OCI-LY7 (cell line): Measurements from ENCODE around the gene COPS4. TPM values are rescaled to one million over a fixed set of nuclear protein-coding genes. Genes with fewer than 3 reads are reported as not detected.

Experiments used
- BruUV-seq: library from RNA; stranded (reverse); fragments of 400-500 nt; replicated peaks from 2 replicates; lab custom pipeline; 2021; lab: Mats Ljungman, UMichigan
- CTCF ChIA-PET: fragments of 300-600 bp; sonication (Branson Sonifier 250); formaldehyde crosslinking; loops from one replicate; lab custom pipeline; 2022; ENCODE audit warnings: antibody characterized with exemption; ENCODE audit not compliant: unreplicated experiment; lab: Charles Lee
- POLR2A ChIA-PET: fragments of 300-600 bp; sonication (Branson Sonifier 250); formaldehyde crosslinking; loops from one replicate; lab custom pipeline; 2022; ENCODE audit warnings: antibody characterized with exemption; lab: Charles Lee
- DNase-seq: peaks from one replicate; pipeline ENCODE4 v3.0.0-alpha.2; 2015; ENCODE audit warnings: low spot score
- H2AFZ ChIP-seq: fragments of 200-600 bp; sonication (generic), shearing (Covaris generic); 2 replicates; pipeline ENCODE4 v1.6.1; 2014; ENCODE audit warnings: mild to moderate bottlenecking, antibody characterized with exemption, low read length, moderate library complexity
- H3K27ac ChIP-seq: fragments of 200-600 bp; sonication (generic); 2 replicates; pipeline ENCODE4 v1.5.1; 2014; ENCODE audit warnings: mixed run types, low read depth, mild to moderate bottlenecking, moderate library complexity, low read length, inconsistent platforms; ENCODE audit not compliant: poor library complexity, severe bottlenecking
- H3K36me3 ChIP-seq: fragments of 200-600 bp; sonication (generic); 2 replicates; pipeline ENCODE4 v1.6.1; 2014; ENCODE audit warnings: mild to moderate bottlenecking, antibody characterized with exemption, low read length, moderate library complexity, mixed read lengths; ENCODE audit not compliant: insufficient read depth
- H3K4me1 ChIP-seq: fragments of 200-600 bp; sonication (generic); 2 replicates; pipeline ENCODE4 v1.5.1; 2014; ENCODE audit warnings: mild to moderate bottlenecking, low read length; ENCODE audit not compliant: insufficient read depth, poor library complexity, severe bottlenecking
- H3K4me2 ChIP-seq: fragments of 200-600 bp; sonication (generic); 2 replicates; pipeline ENCODE4 v1.6.1; 2014; ENCODE audit warnings: mild to moderate bottlenecking, low read length
- H3K4me3 ChIP-seq: fragments of 200-600 bp; sonication (generic); 2 replicates; pipeline ENCODE4 v1.5.1; 2014; ENCODE audit warnings: mild to moderate bottlenecking, low read depth, low read length; ENCODE audit not compliant: poor library complexity, severe bottlenecking
- H3K79me2 ChIP-seq: fragments of 200-600 bp; sonication (generic); 2 replicates; pipeline ENCODE4 v1.6.1; 2016; ENCODE audit warnings: low read depth, mild to moderate bottlenecking, low read length, moderate library complexity, mixed read lengths; ENCODE audit not compliant: insufficient read depth
- H3K9me2 ChIP-seq: fragments of 200-600 bp; sonication (generic); 2 replicates; pipeline ENCODE4 v1.6.1; 2016; ENCODE audit warnings: mild to moderate bottlenecking, low read length, mixed read lengths; ENCODE audit not compliant: insufficient read depth
- H3K9me3 ChIP-seq: fragments of 200-600 bp; sonication (generic); 2 replicates; pipeline ENCODE4 v1.6.1; 2014; ENCODE audit warnings: mild to moderate bottlenecking, mixed run types, low read length, mixed read lengths
- H4K20me1 ChIP-seq: fragments of 200-600 bp; sonication (generic); 2 replicates; pipeline ENCODE4 v1.6.1; 2014; ENCODE audit warnings: mild to moderate bottlenecking, antibody characterized with exemption, low read length, moderate library complexity, mixed read lengths; ENCODE audit not compliant: insufficient read depth
- EZH2phosphoT487 ChIP-seq: fragments of 200-600 bp; sonication (generic); IDR thresholded peaks from 2 replicates; pipeline ENCODE4 v1.6.1; 2018; ENCODE audit warnings: low read depth, borderline replicate concordance, mild to moderate bottlenecking, mixed run types, antibody characterized with exemption, low read length, moderate library complexity, mixed read lengths
- intact Hi-C: fragments of 100-400 bp; cut with micrococcal nuclease; formaldehyde crosslinking; loops from one replicate; pipeline ENCODE4 v1.10.0; 2022; ENCODE audit not compliant: unreplicated experiment
- total RNA-seq, 2 experiments: library from RNA; depleted of rRNA in 1 of 2; stranded (reverse); fragments of >200 nt in 1 of 2; shearing (Covaris generic) in 1 of 2; gene quantifications; 2 replicates each; pipeline ENCODE4 v1.2.3, GENCODE V29; 2014 to 2022
- TF ChIP-seq, protein P1 (sequence below): fragments of 200-600 bp; sonication (generic); conservative IDR thresholded peaks from 2 replicates; pipeline ENCODE4 v1.5.1; 2014; ENCODE audit warnings: mild to moderate bottlenecking, antibody characterized with exemption, low read length, moderate library complexity, mixed read lengths

COPS4 gene
- total RNA-seq, 2 experiments from 2014 or later: 38.5 to 38.9 TPM

DNA sequence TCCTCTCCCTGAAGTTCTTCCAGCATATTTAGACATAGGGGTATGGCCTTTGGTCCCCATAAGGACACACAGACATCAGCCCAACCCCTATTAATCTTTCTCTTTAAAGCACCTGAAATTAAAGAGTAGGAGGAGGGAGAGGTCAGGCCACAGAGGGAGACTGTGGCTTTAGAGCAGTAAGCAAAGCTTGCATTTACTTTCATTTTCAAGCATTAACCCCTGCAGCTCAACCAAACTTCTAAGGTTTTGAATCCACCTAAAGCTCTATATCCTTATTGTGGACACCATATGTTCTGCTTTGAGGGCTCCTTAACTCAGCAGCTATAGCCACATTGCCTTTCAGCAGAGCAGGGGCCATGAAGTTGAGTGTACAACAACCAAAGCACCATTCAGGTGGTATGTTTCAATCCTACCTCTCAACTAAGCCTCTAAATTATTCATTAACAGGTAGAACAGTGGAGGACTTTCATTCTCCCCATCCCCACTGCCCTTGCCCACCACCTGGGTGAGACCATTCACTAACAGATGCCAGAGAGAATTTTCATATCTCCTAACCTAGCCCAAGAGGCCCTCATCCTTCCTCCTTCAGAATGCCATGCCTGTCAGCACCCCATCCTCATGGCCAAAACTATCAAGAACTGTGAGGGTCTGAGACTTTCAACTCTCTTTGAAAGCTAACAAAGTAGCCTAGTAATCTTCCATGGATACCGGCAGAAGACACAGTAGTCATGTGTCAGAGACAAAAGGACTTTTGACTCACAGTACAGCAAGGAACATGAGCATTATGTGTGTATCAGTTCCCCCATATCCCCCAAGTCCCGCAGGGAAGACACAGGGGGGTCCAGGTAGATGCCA is 45.2 kb upstream of the COPS4 start:
- Histone ChIP-seq H3K79me2 (peaks cover 96% of the 10 kb centered on the region), H3K9me2 (no peaks in the 10 kb centered on the region), H3K4me1 (peaks cover 11% of the 10 kb centered on the region), H3K27ac (peak overlapping the region; percentile 1), H3K4me2 (no peak overlapping the region), H3K9me3 (peaks cover 4% of the 10 kb centered on the region; the same call in 1 of the 2 replicates), H4K20me1 (0 out of 2 replicates have a peak, but pooled peaks cover 3% of the 10 kb centered on the region), H3K36me3 (peaks cover 41% of the 10 kb centered on the region), H2AFZ (no peak overlapping the region), H3K4me3 (no peak overlapping the region)
- CTCF ChIA-PET: no interaction called here
- POLR2A ChIA-PET: interaction anchor here (0.6 to 1.0 kb wide), 7 partner anchors 12 to 300 kb away, joined by 3 to 5 read pairs (median 3); no protein-coding TSS in a partner anchor
- no peak for TF ChIP-seq EZH2phosphoT487
- TF ChIP-seq, protein P1, sequence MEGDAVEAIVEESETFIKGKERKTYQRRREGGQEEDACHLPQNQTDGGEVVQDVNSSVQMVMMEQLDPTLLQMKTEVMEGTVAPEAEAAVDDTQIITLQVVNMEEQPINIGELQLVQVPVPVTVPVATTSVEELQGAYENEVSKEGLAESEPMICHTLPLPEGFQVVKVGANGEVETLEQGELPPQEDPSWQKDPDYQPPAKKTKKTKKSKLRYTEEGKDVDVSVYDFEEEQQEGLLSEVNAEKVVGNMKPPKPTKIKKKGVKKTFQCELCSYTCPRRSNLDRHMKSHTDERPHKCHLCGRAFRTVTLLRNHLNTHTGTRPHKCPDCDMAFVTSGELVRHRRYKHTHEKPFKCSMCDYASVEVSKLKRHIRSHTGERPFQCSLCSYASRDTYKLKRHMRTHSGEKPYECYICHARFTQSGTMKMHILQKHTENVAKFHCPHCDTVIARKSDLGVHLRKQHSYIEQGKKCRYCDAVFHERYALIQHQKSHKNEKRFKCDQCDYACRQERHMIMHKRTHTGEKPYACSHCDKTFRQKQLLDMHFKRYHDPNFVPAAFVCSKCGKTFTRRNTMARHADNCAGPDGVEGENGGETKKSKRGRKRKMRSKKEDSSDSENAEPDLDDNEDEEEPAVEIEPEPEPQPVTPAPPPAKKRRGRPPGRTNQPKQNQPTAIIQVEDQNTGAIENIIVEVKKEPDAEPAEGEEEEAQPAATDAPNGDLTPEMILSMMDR: no peak
- no peak for DNase-seq
- intact Hi-C loops: no loop called here
- no TSS peak for BruUV-seq

DNA sequence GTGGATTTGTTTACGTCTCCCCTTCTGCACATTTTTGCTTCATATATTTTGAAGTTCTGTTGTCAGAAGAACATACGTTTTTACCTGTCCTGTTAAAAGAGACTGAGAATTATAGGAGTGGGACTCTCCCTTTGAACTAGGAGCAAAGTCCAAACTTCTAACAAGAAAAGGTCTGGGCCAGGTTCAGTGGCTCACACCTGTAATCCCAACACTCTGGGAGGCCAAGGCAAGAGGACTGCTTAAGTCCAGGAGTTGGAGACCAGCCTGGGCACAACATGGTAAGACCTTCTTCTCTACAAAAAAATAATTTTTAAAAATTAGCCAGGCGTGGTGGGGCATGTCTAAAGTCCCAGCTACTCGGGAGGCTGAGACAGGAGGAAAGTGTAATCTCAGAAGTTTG is 40.1 kb upstream of the COPS4 start:
- POLR2A ChIA-PET: interaction anchor here (0.6 to 1.8 kb wide), 8 partner anchors 8 to 118 kb away, joined by 3 to 9 read pairs (median 4); no protein-coding TSS in a partner anchor
- Histone ChIP-seq H3K4me3 (no peak overlapping the region), H3K4me1 (peaks cover 12% of the 10 kb centered on the region), H3K4me2 (no peak overlapping the region), H3K9me2 (no peaks in the 10 kb centered on the region), H3K36me3 (peaks cover 57% of the 10 kb centered on the region), H3K27ac (no peak overlapping the region), H3K79me2 (peaks cover 97% of the 10 kb centered on the region), H4K20me1 (peaks cover 16% of the 10 kb centered on the region; the same call in 1 of the 2 replicates), H2AFZ (no peak overlapping the region), H3K9me3 (no peaks in the 10 kb centered on the region)
- no peak for DNase-seq
- intact Hi-C loops: no loop called here
- TF ChIP-seq, protein P1: no peak
- no peak for TF ChIP-seq EZH2phosphoT487
- BruUV-seq: no TSS peak
- CTCF ChIA-PET: interaction anchor here (0.5 kb wide), 1 partner anchor 196 kb away, joined by 3 read pairs; no protein-coding TSS in a partner anchor

DNA sequence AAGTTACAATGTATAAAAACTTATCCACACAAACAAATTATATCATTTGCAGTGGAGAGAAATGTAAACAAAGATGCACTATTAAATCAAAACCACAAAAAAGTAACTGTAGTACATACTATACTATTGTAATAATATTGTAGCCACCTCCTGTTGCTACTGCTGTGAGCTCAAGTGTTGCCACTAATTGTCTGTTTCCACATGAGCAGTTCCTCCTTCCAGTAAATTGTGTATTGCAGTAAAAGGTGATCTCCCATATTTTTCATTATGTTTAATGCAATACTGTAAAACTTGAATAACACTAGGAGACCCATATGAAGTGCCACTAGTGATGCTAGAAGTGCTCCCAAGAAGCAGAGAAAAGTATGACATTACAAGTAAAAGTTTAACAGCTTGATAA is 36.1 kb upstream of the COPS4 start:
- TF ChIP-seq, protein P1: no peak
- no peak for TF ChIP-seq EZH2phosphoT487
- H2AFZ ChIP-seq: no peak overlapping the region
- no TSS peak for BruUV-seq
- H3K4me1 ChIP-seq: peaks cover 15% of the 10 kb centered on the region
- DNase-seq: no peak
- no peaks in the 10 kb centered on the region for H3K9me2 ChIP-seq
- peak overlapping the region; percentile 4 for H3K27ac ChIP-seq
- H3K79me2 ChIP-seq: peaks cover 98% of the 10 kb centered on the region
- peaks cover 80% of the 10 kb centered on the region for H3K36me3 ChIP-seq
- H3K4me3 ChIP-seq: no peak overlapping the region
- intact Hi-C loops: no loop called here
- H3K9me3 ChIP-seq: no peaks in the 10 kb centered on the region
- ChIA-PET POLR2A (interaction anchor here (0.7 to 2.2 kb wide), 3 partner anchors 10 to 31 kb away, joined by 4 to 7 read pairs (median 4); no protein-coding TSS in a partner anchor), CTCF (no interaction called here)
- peaks cover 12% of the 10 kb centered on the region; the same call in 1 of the 2 replicates for H4K20me1 ChIP-seq
- H3K4me2 ChIP-seq: no peak overlapping the region
